Sigmoid colon (tissue), 7 donors: ENCODE measurements around the gene CCDC57. TPM values are rescaled to one million over a fixed set of nuclear protein-coding genes. Genes with fewer than 3 reads are reported as not detected.

ENCODE experiments used
- DNase-seq: peaks from one replicate; pipeline ENCODE4 v3.0.0-alpha.2; 2019
- H3K27ac ChIP-seq, 4 donors: fragments of 200-600 bp; sonication (generic); one replicate each; pipeline ENCODE4 v1.5.1; 2016 to 2019; ENCODE audit warnings: mild to moderate bottlenecking in 1 of 4
- H3K27me3 ChIP-seq, 3 donors: fragments of 200-600 bp; sonication (generic); one replicate each; pipeline ENCODE4 v1.5.1; 2019; ENCODE audit warnings: mild to moderate bottlenecking in 1 of 3
- H3K36me3 ChIP-seq, 4 donors: fragments of 200-600 bp; sonication (generic); one replicate each; pipeline ENCODE4 v1.5.1; 2016 to 2019
- H3K4me1 ChIP-seq, 4 donors: fragments of 200-600 bp; sonication (generic); one replicate each; pipeline ENCODE4 v1.5.1; 2017 to 2019
- H3K4me3 ChIP-seq, 4 donors: fragments of 200-600 bp; sonication (generic); one replicate each; pipeline ENCODE4 v1.5.1; 2017 to 2019; ENCODE audit warnings: mild to moderate bottlenecking in 2 of 4, moderate library complexity in 1 of 4
- H3K9me3 ChIP-seq, 4 donors: fragments of 200-600 bp in 3 of 4; sonication (generic) in 3 of 4; one replicate each; pipeline versions ENCODE4 v1.5.1 to v1.6.1; 2013 to 2019
- CTCF ChIP-seq, 4 experiments: fragments of 450-650 bp in 3 of 4; fragments of 200-600 bp in 1 of 4; IDR thresholded peaks; one replicate each; pipeline ENCODE4 v1.5.1; 2016 to 2019; ENCODE audit warnings: antibody characterized with exemption in 4 of 4, mild to moderate bottlenecking in 3 of 4, moderate library complexity in 2 of 4
- EP300 ChIP-seq, 4 donors: sonication (generic); formaldehyde crosslinking; IDR thresholded peaks; one replicate each; pipeline ENCODE4 v1.6.1; 2017; ENCODE audit warnings: antibody characterized with exemption in 4 of 4
- POLR2A ChIP-seq, 2 donors: fragments of 450-650 bp; IDR thresholded peaks; one replicate each; pipeline ENCODE4 v1.6.1; 2016; ENCODE audit warnings: antibody characterized with exemption in 2 of 2, mild to moderate bottlenecking in 2 of 2, moderate library complexity in 2 of 2
- POLR2AphosphoS5 ChIP-seq, 4 donors: sonication (generic); formaldehyde crosslinking; IDR thresholded peaks; one replicate each; pipeline ENCODE4 v1.6.1; 2017; ENCODE audit warnings: antibody characterized with exemption in 4 of 4
- WGBS, 2 donors: extraction: QIAGEN DNeasy Blood & Tissue Kit; methylation state at CpG; one replicate each; pipeline ENCODE4 v1.1.7; 2013; 5-methylcytosine and 5-hydroxymethylcytosine counted together
- intact Hi-C: fragments of 100-400 bp; cut with DNase I; formaldehyde crosslinking; loops from one replicate; pipeline ENCODE4 v1.15.1; 2023
- polyA plus RNA-seq, 3 donors: library from polyadenylated mRNA; stranded (reverse); fragments of 200-250 nt; gene quantifications; one replicate each; pipeline ENCODE4 v1.2.3, GENCODE V29; 2013
- total RNA-seq, 4 donors: library from RNA; depleted of rRNA; stranded (reverse); fragments of >200 nt; gene quantifications; one replicate each; pipeline ENCODE4 v1.1.0, GENCODE V29; 2016
- donor health status: healthy with polysubstance abuse.
- donor health status: Bipolar disorder and iron deficiency.
- donor health status: healthy.

CCDC57 gene
- total and polyA plus RNA-seq, 7 donors: 13.3 to 47.8 (median 24.4) TPM

DNA sequence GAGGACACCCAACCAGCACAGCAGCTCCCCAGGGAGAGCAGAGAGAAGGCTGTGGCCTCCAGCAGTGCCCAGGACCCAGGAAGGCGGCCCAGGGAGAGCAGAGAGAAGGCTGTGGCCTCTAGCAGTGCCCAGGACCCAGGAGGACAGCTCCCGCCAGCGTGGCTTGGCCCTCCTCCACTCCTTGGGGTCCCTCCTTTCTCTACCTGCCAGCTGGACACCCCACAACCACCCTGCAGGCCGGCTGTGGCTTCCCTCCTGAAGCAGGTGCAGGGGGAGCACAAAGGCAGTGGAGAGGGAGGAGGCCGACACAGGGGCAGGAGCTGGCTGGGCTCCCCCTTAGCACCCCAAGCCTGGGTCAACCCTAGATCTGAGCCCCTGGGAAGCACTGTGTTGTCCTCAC is 60.5 kb downstream of the CCDC57 start:
- no peak overlapping the region for H3K27ac ChIP-seq
- intact Hi-C loops: loop anchor here (5.0 kb wide), 1 partner anchor 50 kb away; no protein-coding TSS in a partner anchor
- no peak for DNase-seq

DNA sequence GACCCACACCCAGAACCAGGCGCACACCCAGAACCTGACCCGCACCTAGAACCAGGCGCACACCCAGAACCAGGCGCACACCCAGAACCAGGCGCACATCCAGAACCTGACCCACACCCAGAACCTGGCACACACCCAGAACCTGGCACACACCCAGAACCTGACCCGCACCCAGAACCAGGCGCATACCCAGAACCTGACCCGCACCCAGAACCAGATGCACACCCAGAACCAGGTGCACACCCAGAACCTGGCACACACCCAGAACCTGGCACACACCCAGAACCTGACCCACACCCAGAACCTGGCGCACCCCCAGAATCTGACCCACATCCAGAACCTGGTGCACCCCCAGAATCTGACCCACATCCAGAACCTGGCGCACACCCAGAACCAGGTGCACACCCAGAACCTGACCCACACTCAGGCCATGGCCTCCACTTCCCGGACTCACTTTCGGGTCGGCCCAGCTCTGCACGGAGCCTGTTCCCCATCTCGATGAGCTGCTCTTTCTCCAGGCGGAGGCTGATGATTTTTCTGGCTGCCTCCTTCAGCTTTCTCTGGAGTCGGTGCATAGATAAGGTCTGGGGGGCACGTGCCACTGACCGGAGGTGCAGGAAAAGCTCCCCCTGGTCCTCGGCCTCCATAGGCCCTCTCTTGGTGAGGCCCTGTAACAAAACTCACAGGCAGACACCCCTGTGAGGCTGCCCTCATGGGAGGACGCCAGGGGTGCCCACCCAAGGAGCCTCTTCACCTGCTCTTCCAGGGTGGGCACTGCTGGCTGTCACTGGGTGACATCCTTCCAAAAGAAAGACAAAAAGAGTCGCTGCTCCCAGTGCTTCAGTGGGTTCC is 61.3 kb downstream of the CCDC57 start:
- Histone ChIP-seq H3K4me3 (no peak overlapping the region), H3K27ac (no peak overlapping the region), H3K36me3 (peaks cover 0 to 23% (median under 1%) of the 10 kb centered on the region in 4 donors), H3K4me1 (no peaks in the 10 kb centered on the region), H3K9me3 (no peaks in the 10 kb centered on the region), H3K27me3 (no peaks in the 10 kb centered on the region)
- intact Hi-C loops: loop anchor here (5.0 kb wide), 1 partner anchor 49 kb away; no protein-coding TSS in a partner anchor
- whole genome bisulfite sequencing, 2 donors: 88 to 92% methylated on average over 22 of the region's 22 CpGs
- DNase-seq: no peak
- no peak for TF ChIP-seq EP300 (IDR thresholded peaks at IDR 0.05)

More for the DNA sequence above, 60.5 kb downstream of the CCDC57 start:
- no peaks in the 10 kb centered on the region for H3K4me1 ChIP-seq
- TF ChIP-seq POLR2AphosphoS5 (IDR thresholded peaks at IDR 0.05) (no peak), POLR2A (IDR thresholded peaks at IDR 0.05) (no peak), CTCF (IDR thresholded peaks at IDR 0.05) (no peak), EP300 (IDR thresholded peaks at IDR 0.05) (no peak)
- H3K4me3 ChIP-seq: no peak overlapping the region
- H3K36me3 ChIP-seq: peaks cover 0 to 23% (median 3%) of the 10 kb centered on the region in 4 donors
- 93 to 95% methylated on average over 5 of the region's 5 CpGs for WGBS, 2 donors
- no peaks in the 10 kb centered on the region for H3K9me3 ChIP-seq
- H3K27me3 ChIP-seq: no peaks in the 10 kb centered on the region

DNA sequence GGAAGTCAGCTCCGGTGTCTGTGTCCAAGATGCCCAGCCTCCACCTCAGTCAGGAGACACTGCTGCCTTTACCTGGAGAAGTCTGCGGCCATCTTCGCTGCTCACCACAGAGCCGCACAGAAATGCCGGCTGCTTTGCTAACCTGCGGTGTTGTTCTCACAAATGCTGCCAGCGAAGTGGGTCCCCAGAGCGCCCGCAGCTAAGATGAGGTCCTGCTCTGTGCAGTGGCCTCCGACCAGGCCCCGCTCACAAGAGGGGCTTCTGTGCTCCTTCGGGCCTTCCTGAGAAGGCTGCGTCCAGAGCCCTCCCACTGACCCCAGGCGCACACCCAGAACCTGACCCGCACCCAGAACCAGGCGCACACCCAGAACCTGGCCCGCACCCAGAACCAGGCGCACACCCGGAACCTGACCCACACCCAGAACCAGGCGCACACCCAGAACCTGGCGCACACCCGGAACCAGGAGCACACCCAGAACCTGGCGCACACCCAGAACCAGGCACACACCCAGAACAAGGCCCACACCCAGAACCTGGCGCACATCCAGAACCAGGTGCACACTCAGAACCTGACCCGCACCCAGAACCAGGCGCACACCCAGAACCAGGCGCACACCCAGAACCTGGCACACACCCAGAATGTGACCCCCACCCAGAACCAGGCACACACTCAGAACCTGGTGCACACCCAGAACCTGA is 63.1 kb downstream of the CCDC57 start:
- intact Hi-C loops: loop anchor here (5.0 kb wide), 1 partner anchor 47 kb away; no protein-coding TSS in a partner anchor
- no peak overlapping the region for H3K4me3 ChIP-seq
- TF ChIP-seq POLR2AphosphoS5 (IDR thresholded peaks at IDR 0.05) (no peak), POLR2A (IDR thresholded peaks at IDR 0.05) (no peak), CTCF (IDR thresholded peaks at IDR 0.05) (no peak), EP300 (IDR thresholded peaks at IDR 0.05) (no peak)
- WGBS, 2 donors: 91 to 92% methylated on average over 27 of the region's 27 CpGs
- H3K27me3 ChIP-seq: no peaks in the 10 kb centered on the region
- DNase-seq: no peak
- no peak overlapping the region for H3K27ac ChIP-seq
- H3K36me3 ChIP-seq: peaks cover 0 to 14% (median 0%) of the 10 kb centered on the region in 4 donors
- no peaks in the 10 kb centered on the region for H3K4me1 ChIP-seq
- H3K9me3 ChIP-seq: no peaks in the 10 kb centered on the region

- no peaks in the 10 kb centered on the region for H3K4me1 ChIP-seq
- intact Hi-C loops: no loop called here
- WGBS, 2 donors: 95 to 97% methylated on average over 2 of the region's 2 CpGs
- no peaks in the 10 kb centered on the region for H3K9me3 ChIP-seq
- H3K27me3 ChIP-seq: no peaks in the 10 kb centered on the region
- no peak for TF ChIP-seq EP300 (IDR thresholded peaks at IDR 0.05)
- TF ChIP-seq POLR2AphosphoS5 (IDR thresholded peaks at IDR 0.05): no peak
- TF ChIP-seq CTCF (IDR thresholded peaks at IDR 0.05): no peak
- TF ChIP-seq POLR2A (IDR thresholded peaks at IDR 0.05): no peak
- H3K4me3 ChIP-seq: no peak overlapping the region
- no peak overlapping the region for H3K27ac ChIP-seq
- peaks cover 0 to 9% (median 0%) of the 10 kb centered on the region in 4 donors for H3K36me3 ChIP-seq
- DNase-seq: no peak
Measured at GRCh38 chr17:82148997-82149396, 63.6 kb downstream of the CCDC57 start.

GRCh38 chr17:82148011-82148410 is 64.6 kb downstream of the CCDC57 start:
- WGBS, 2 donors: 94 to 100% methylated on average over 1 of the region's 1 CpG
- Histone ChIP-seq H3K4me1 (no peaks in the 10 kb centered on the region), H3K27me3 (no peaks in the 10 kb centered on the region)

More at GRCh38 chr17:82148011-82148410, 64.6 kb downstream of the CCDC57 start:
- peaks cover 0 to 8% (median 0%) of the 10 kb centered on the region in 4 donors for H3K36me3 ChIP-seq
- intact Hi-C loops: no loop called here
- TF ChIP-seq EP300 (IDR thresholded peaks at IDR 0.05) (no peak), POLR2AphosphoS5 (IDR thresholded peaks at IDR 0.05) (no peak), POLR2A (IDR thresholded peaks at IDR 0.05) (no peak), CTCF (IDR thresholded peaks at IDR 0.05) (no peak)
- no peak overlapping the region for H3K4me3 ChIP-seq
- no peak overlapping the region for H3K27ac ChIP-seq
- no peak for DNase-seq
- no peaks in the 10 kb centered on the region for H3K9me3 ChIP-seq
